HG03025 (cell line): ENCODE data around the gene CFAP65.

Source experiments
- ATAC-seq: cut with Tn5 transposase; IDR thresholded peaks from one replicate; pipeline ENCODE4 v1.9.1; 2021; ENCODE audit warnings: mild to moderate bottlenecking, moderate library complexity; ENCODE audit not compliant: unreplicated experiment, low FRiP score

Gene CFAP65

GRCh38 chr2:218993345-218994315 is 47.7 kb downstream of the CFAP65 start, which contains the start of gene CRYBA2:
Gene CRYBA2 (minus strand): TSS chr2:218993422. CDS start chr2:218993176, 246 bp downstream.
- no peak for ATAC-seq

DNA sequence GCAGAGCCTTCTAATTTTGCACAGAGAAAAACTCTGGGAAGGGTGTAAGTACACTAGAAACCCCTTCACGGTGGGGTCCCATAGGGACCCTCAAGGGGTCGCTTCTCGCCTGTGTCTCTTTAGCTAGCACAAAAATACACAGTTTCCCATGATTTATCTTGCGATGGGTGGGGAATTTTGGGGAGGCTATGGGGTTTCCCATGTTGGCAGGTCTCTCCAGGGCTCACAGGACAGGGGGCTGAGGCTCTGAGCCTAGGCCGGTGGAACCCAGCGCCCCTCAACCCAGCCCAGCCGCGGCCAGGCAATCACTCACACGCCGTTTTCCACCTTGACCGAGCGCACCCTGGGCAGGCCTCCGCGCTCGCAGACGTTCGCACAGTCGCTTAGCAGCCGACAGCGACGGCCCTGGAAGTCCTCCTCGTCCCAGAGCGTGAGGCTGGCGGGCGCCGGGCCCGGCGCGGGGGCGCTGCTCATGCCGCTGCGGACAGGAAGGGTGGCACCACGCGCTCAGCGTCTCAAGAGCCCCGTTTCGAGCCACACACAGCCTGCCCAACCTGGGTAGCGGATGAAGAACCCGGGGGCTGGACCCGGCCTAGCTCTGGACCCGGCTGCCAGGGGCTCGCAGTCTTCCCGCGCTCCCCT is 48.5 kb downstream of the CFAP65 start:
- ATAC-seq = no peak

DNA sequence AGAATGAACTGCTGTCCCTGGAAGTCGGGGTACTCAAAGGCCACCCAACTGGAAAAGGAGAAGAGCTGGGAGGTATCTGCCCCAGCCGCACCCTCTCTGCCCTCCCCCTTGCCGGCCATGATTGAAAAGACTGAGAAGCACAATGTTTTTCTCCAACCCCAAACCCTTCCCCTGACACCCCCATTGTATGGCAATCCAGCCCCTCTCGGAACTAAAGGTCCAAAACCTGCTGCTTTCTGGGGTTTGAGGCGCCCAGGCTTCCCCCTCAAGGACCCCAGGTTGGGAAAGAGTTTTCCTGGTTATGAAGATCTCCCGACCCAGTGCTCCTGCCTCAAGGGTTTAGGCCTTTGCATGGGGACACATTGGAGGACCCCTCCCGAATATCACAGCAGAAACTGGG is 49.1 kb downstream of the CFAP65 start:
- no peak for ATAC-seq

GRCh38 chr2:218991674-218992168 is 49.6 kb downstream of the CFAP65 start:
- ATAC-seq = no peak

- no peak for ATAC-seq
These were observed 50.7 kb downstream of the CFAP65 start for GRCh38 chr2:218990612-218991011.

DNA sequence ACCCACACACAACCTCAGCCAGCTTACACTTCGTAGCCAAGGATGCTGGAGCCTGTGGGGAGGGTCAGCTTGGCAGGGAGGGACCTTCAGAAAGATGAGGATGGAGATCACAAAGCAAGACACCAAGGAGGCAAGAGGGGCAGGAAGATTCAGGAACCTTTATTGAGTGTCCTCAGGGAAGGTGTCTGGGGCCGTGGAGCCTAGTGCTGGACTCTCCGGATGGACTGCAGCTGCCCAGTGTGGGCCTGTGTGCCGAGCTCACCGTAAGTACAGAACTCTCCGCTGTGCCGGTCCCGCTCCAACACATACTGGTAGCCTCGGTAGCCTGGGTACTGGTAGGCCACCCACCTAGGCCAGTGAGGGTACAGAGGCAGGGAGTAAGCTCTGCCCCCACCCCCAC is 51.3 kb downstream of the CFAP65 start:
- ATAC-seq = no peak

- no peak for ATAC-seq
These were observed 52.7 kb downstream of the CFAP65 start for GRCh38 chr2:218988650-218989049.

DNA sequence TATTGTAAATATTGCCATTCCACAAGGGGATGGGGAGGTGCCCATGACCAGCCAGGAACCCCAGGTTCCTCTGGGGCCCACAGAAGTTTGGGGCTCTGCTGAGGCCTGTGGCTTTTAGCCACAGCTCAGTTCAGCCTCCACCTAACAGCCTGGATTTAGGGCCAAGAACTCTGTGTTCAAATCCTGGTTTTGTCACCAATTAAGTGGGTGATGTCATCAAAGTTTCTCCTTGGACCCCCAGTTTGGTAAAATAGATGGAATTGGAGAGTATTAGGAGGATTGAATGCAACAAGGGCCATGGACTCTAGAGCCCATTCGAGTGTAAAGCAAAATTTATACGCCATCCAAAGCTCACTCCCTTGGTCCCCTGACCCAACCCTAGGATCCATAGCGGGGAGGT is 53.2 kb downstream of the CFAP65 start:
- no peak for ATAC-seq

DNA sequence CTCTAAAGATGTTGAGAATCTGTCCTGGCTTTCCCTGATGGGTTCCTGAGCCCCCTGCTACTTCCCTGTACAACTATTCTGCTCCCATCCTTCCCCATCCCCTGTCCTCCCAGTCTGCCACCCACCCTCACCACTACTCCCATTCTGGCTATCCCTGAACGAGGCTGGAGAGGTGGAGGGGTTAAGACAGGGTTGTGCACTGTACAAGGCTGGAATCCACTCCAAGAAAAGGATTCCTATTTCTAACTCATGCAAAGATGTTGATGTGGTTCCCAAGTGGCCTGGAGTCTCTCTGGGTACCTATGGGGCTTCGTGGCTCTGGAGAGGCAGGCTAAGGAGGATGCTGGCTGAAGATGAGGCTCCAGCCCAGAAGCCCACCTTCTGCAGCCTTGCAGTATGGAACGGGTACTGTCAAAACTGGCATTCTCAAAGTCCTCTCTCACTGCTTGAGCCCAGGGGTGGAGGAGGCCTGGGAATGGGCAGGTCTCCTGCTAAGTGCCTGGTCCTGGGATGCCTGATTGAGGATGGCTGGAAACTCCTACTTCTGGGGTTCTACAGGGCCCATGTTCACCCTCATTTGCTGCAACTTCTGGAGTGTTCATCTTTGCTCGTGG is 55.1 kb downstream of the CFAP65 start:
- ATAC-seq = no peak

DNA sequence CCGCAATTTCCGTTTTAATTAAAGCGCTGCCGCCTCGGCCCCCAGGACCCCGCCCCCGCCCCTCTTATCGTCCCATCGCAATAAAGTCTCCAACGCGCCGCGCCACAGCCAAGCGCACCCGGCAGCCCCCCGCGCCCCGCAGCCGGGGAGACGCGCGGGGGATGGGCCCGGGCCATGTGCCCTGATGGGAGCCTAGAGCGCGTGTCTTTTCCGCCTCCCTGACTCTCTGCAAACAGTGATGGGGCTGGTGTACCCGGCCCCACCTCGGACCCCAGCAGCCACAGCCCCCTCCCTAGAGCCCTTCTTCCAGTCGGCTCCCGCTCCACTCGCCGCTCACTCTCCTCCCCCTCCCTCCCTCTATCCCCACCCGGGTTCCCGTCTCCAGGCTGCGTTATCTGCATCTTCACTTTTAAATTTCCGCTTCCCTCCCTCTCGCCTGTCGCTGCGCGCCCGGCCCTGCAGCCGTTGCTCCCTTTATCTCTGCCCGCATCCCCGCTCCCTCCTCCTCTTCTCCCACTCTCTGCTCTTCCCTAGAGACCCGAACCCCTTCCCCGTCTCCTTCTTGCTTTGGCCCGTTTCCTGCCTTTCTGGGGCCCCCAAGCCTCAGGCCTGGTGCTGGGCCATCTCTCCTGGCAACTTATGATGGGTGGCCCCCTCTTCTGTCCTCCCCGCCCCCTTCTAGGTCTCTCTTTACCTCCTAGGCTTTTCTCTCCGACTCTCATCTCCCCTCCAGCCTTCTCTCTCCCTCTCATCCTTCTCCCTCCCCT is 55.8 kb downstream of the CFAP65 start:
- ATAC-seq = no peak

GRCh38 chr2:218985021-218985324 is 56.3 kb downstream of the CFAP65 start, which contains the start of gene FEV:
Gene FEV (minus strand): TSS chr2:218985184. CDS start chr2:218985075, 109 bp downstream.
- no peak for ATAC-seq

DNA sequence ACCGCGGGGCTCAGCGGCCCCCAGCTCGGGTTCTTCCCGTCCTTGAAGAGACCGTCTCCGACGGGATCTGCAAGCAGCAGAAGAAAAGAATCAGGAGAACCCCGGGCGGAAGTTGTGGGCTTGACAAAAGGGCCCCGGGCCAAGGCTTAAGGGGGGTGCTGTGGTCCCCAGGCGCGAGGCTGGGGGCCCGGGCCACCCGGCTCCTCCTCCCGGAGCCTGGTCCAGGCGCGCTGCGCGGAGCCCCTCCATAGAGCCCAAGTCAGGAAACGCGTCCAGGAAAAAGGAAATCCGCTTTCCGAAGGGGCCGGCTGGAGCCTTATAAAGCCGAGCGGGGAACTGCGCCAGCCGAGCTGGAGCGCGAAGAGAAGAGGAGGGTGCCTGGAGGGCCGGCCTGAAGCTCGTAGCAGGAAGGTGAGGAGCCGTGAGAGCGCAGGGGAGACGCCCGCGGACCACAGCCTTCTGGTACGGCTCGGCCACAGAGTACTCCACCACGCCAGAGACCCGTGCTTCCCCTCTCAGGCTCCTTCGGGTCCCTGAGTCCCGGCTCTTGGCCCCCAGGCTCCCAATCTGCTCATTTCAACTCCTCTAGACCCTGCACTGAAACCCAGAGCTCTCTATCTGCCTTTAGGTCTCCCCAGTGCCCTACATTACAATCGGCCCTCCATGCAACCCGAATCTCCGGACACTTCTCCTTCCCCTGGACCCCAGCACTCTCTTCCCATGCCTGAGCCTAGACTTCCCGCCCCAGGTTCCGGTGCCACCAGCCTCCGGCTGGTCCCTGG is 56.9 kb downstream of the CFAP65 start:
- ATAC-seq = no peak

DNA sequence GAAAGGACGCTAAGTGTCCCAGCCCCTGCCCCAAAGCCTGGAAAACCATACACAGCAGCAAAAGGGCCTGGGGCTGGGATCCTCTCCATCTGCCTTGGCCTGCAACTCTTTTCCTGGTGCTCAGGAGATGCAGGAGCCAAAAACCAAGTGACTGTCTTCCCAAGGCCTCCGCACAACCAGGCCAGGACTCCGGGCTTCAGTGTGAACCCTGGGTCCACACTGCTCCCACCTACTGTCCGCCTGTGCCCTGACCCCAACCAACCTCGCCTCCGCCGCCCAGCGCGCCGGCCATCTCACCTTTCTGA is 57.4 kb downstream of the CFAP65 start:
- ATAC-seq = no peak

GRCh38 chr2:218983263-218983933 is 57.9 kb downstream of the CFAP65 start:
- no peak for ATAC-seq

DNA sequence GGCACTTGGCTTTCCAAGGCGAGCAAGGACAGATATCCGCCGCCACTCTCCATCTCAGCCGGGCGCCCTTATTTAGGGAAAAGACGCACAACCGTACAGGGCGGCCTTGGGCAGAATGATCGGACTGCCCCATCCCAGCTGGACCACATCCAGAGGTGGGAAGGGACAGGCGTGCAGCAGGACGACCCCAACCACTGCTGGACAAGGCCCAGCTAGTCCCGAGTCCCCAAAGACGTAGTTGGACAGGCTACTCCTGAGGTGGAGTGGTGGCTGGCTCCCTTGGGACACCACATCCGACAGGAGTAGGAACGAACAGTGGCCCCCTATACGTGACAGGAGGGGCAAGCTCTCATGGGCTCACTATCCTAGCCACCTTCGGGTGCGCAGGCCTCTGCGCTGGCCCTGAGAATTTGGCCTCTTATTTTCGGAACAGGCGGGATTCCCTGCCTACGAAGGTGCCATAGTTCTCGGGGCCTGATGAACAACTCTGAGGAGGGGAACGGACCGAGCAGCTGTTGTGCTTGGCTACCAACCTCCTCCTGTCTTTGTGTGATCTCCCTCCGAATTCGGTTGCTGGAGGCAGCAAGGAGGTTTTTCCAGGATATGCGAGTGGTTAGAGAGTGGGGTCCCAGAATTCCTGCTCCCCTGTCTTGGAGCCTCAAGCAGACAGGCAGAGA is 58.6 kb downstream of the CFAP65 start:
- no peak for ATAC-seq

- no peak for ATAC-seq
These were observed 59.3 kb downstream of the CFAP65 start for GRCh38 chr2:218981881-218982585.

DNA sequence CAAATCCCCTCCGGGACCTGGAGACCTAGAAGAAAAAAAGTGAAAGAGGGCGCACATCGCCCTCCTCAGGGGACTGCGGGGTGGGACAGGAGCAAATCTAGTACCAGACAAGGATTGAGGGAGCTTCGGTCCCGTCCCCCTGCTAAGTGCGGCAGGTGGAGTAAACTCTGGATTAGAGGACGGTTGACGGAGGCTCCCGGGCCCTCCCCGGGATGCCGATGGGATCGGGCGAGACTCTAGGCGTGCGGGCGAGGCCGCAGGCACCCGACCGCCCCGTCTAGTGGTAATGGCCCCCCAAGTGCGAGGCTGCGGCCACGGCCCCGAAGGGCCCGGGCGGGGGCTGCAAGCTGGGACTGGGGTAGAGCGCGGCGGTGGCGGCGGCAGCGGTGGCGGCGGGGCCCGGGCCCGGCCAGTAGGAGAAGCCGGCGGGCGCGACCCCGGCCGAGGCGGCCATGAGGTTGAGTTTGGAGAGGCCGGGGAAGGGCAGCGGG is 59.9 kb downstream of the CFAP65 start:
- ATAC-seq = no peak
